ENCODE measurements around the gene GAA.

Gene GAA

GRCh38 chr17:80101011-80101945 is at the start of gene GAA:
Gene GAA (plus strand): TSS chr17:80101581. CDS start chr17:80104587, 3,006 bp downstream.
- in situ Hi-C loops (cut with HindIII; ENCODE audit: low sequenced_read_pairs) = no loop called here

- in situ Hi-C loops (cut with HindIII; ENCODE audit: low sequenced_read_pairs) = no loop called here
These were observed 49.7 kb upstream of the GAA start for GRCh38 chr17:80051681-80052080.

GRCh38 chr17:80053102-80053501 is 48.3 kb upstream of the GAA start:
- in situ Hi-C loops (cut with HindIII; ENCODE audit: low sequenced_read_pairs) = no loop called here

- in situ Hi-C loops (cut with HindIII; ENCODE audit: low sequenced_read_pairs) = no loop called here
These were observed 45.8 kb upstream of the GAA start for GRCh38 chr17:80055597-80055996.

- in situ Hi-C loops (cut with HindIII; ENCODE audit: low sequenced_read_pairs) = no loop called here
These were observed 42.9 kb upstream of the GAA start for GRCh38 chr17:80058311-80058955.

GRCh38 chr17:80060644-80061043 is 40.7 kb upstream of the GAA start:
- in situ Hi-C loops (cut with HindIII; ENCODE audit: low sequenced_read_pairs) = no loop called here

GRCh38 chr17:80061421-80061820 is 40.0 kb upstream of the GAA start:
- in situ Hi-C loops (cut with HindIII; ENCODE audit: low sequenced_read_pairs) = no loop called here

- in situ Hi-C loops (cut with HindIII; ENCODE audit: low sequenced_read_pairs) = no loop called here
These were observed 37.4 kb upstream of the GAA start for GRCh38 chr17:80063830-80064585.

GRCh38 chr17:80064696-80065095 is 36.7 kb upstream of the GAA start:
- in situ Hi-C loops (cut with HindIII; ENCODE audit: low sequenced_read_pairs) = loop anchor here (5.0 kb wide), 1 partner anchor 63 kb away; no protein-coding TSS in a partner anchor

GRCh38 chr17:80065478-80066170 is 35.8 kb upstream of the GAA start:
- in situ Hi-C loops (cut with HindIII; ENCODE audit: low sequenced_read_pairs) = loop anchor here (5.0 kb wide), 1 partner anchor 62 kb away; no protein-coding TSS in a partner anchor

- in situ Hi-C loops (cut with HindIII; ENCODE audit: low sequenced_read_pairs) = loop anchor here (5.0 kb wide), 1 partner anchor 60 kb away; no protein-coding TSS in a partner anchor
These were observed 33.9 kb upstream of the GAA start for GRCh38 chr17:80067393-80067986.

- in situ Hi-C loops (cut with HindIII; ENCODE audit: low sequenced_read_pairs) = loop anchor here (5.0 kb wide), 1 partner anchor 59 kb away; no protein-coding TSS in a partner anchor
These were observed 32.8 kb upstream of the GAA start for GRCh38 chr17:80068301-80069222.

GRCh38 chr17:80070375-80071115 is 30.8 kb upstream of the GAA start:
- in situ Hi-C loops (cut with HindIII; ENCODE audit: low sequenced_read_pairs) = no loop called here

- in situ Hi-C loops (cut with HindIII; ENCODE audit: low sequenced_read_pairs) = no loop called here
These were observed 30.1 kb upstream of the GAA start for GRCh38 chr17:80071116-80071841.

- in situ Hi-C loops (cut with HindIII; ENCODE audit: low sequenced_read_pairs) = no loop called here
These were observed 29.0 kb upstream of the GAA start for GRCh38 chr17:80072410-80072809.

- in situ Hi-C loops (cut with HindIII; ENCODE audit: low sequenced_read_pairs) = no loop called here
These were observed 21.3 kb upstream of the GAA start for GRCh38 chr17:80080081-80080480.

- in situ Hi-C loops (cut with HindIII; ENCODE audit: low sequenced_read_pairs) = no loop called here
These were observed 19.8 kb upstream of the GAA start for GRCh38 chr17:80081596-80081995.

Measured in endothelial cell of hepatic sinusoid (primary cell).